Ovary (tissue), 9 donors: Measurements from ENCODE around the gene COL8A2. TPM values are rescaled to one million over a fixed set of nuclear protein-coding genes. Genes with fewer than 3 reads are reported as not detected.

Experiments
- DNase-seq, 5 donors: peaks; one replicate each; pipeline ENCODE4 v3.0.0-alpha.2; 2019 to 2020
- H3K27ac ChIP-seq, 2 donors: fragments of 200-600 bp; one replicate each; pipeline versions ENCODE4 v1.5.1 to v1.8.0; 2019 to 2022
- H3K27me3 ChIP-seq: fragments of 200-600 bp; one replicate; pipeline ENCODE4 v1.8.0; 2022
- H3K36me3 ChIP-seq: fragments of 200-600 bp; sonication (generic); one replicate; pipeline ENCODE4 v1.5.1; 2019
- H3K4me1 ChIP-seq: one replicate; pipeline ENCODE4 v1.8.1; 2013; ENCODE audit warnings: mild to moderate bottlenecking, moderate library complexity; ENCODE audit not compliant: insufficient read depth
- H3K4me3 ChIP-seq: fragments of 200-600 bp; sonication (generic); one replicate; pipeline ENCODE4 v1.5.1; 2017
- H3K9me3 ChIP-seq, 2 donors: fragments of 200-600 bp in 1 of 2; sonication (generic) in 1 of 2; one replicate each; pipeline versions ENCODE4 v1.5.1 to v1.8.1; 2013 to 2019; ENCODE audit warnings: mild to moderate bottlenecking in 1 of 2, moderate library complexity in 1 of 2
- EP300 ChIP-seq: sonication (generic); formaldehyde crosslinking; IDR thresholded peaks from one replicate; pipeline ENCODE4 v1.6.1; 2017; ENCODE audit warnings: antibody characterized with exemption
- POLR2A ChIP-seq: fragments of 450-650 bp; IDR thresholded peaks from one replicate; pipeline ENCODE4 v1.6.1; 2017; ENCODE audit warnings: antibody characterized with exemption, mild to moderate bottlenecking, moderate library complexity
- WGBS, 3 donors: extraction: QIAGEN DNeasy Blood & Tissue Kit in 1 of 3; methylation state at CpG; one replicate each; pipeline versions ENCODE4 v1.1.5 to v1.1.7; 2013 to 2017; 5-methylcytosine and 5-hydroxymethylcytosine counted together
- intact Hi-C, 4 donors: fragments of 100-400 bp; cut with DNase I; formaldehyde crosslinking; loops; one replicate each; pipeline versions ENCODE4 v1.11.0 to v1.15.1; 2022 to 2023
- polyA plus RNA-seq, 2 donors: library from polyadenylated mRNA; stranded (reverse); fragments of 200-250 nt in 1 of 2; fragments of 350-450 nt in 1 of 2; fragmentation: Illumina TruSeq in 1 of 2; extraction: RNeasy Lipid Tissue Mini Kit (QIAGEN cat#74804) in 1 of 2; gene quantifications; one replicate each; pipeline ENCODE4 v1.2.3, GENCODE V29; 2013 to 2014
- total RNA-seq, 7 donors: library from RNA; depleted of rRNA in 2 of 7; stranded (reverse); fragments of >200 nt in 2 of 7; fragmentation: NEBNext Ultra II Directional in 3 of 7; extraction: Animal tissue kit (Norgen Biotek cat#: 25700) in 3 of 7; gene quantifications; one replicate each; pipeline versions ENCODE4 v1.1.0 to v1.2.4, GENCODE V29; 2016 to 2023
- TF ChIP-seq, protein P1 (sequence below), 3 donors: fragments of 450-650 bp in 2 of 3; fragments of 200-600 bp in 1 of 3; IDR thresholded peaks; one replicate each; pipeline versions ENCODE4 v1.5.1 to v1.8.0; 2016 to 2022; ENCODE audit warnings: antibody characterized with exemption in 3 of 3, mild to moderate bottlenecking in 1 of 3
- donor health status: DM: no; HTN: no; CAD: no; lungs with moderate emphysema.
- donor health status: DM: no; HTN: no; CAD: no.
- donor health status: Bipolar disorder and iron deficiency.
- donor health status: DM: yes; HTN: yes; CAD: no.
- donor health status: DM: no; HTN: no; CAD: no.
- donor health status: DM: yes; HTN: yes; CAD: no.

Gene COL8A2
- total and polyA plus RNA-seq, 9 donors: 2.3 to 6.2 (median 4.1) TPM

DNA sequence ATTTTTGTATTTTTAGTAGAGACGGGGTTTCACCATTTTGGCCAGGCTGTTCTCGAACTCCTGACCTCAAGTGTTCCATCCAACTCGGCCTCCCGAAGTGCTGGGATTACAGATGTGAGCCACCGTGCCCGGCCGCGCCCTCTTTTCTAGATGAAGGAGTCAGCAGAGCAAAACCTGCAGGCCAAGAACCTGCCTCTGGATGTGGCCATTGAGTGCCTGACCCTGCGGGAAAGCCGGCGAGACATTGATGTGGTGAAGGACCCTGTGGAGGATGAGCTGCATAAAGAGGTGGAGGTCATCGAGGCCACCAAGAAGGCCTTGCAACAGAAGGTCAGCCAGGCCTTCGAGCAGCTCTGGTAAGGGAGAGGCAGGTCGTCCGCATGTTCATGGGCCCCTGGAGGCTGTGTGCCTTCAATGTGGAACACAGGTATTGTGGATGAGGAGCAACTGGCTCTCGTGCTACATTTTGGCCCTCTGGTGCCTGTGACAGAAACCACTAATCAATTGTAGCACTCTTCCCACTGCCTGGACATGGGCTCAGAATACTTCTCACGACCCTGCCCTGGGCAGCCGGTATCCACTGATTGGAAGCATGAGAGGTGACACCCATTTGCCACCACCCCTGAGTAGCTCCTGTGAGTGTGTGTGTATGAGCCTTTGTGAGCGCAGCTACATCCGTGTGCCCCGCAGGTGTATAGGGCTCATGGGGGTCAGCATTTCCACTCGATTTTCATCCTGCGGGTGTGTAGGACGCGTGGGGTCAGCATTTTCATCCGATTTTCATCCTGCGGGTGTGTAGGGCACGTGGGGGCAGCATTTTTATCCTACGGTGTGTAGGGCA is 39.1 kb downstream of the COL8A2 start:
- H3K9me3 ChIP-seq: no peaks in the 10 kb centered on the region
- H3K4me3 ChIP-seq: no peak overlapping the region
- TF ChIP-seq POLR2A: no peak
- TF ChIP-seq, protein P1, sequence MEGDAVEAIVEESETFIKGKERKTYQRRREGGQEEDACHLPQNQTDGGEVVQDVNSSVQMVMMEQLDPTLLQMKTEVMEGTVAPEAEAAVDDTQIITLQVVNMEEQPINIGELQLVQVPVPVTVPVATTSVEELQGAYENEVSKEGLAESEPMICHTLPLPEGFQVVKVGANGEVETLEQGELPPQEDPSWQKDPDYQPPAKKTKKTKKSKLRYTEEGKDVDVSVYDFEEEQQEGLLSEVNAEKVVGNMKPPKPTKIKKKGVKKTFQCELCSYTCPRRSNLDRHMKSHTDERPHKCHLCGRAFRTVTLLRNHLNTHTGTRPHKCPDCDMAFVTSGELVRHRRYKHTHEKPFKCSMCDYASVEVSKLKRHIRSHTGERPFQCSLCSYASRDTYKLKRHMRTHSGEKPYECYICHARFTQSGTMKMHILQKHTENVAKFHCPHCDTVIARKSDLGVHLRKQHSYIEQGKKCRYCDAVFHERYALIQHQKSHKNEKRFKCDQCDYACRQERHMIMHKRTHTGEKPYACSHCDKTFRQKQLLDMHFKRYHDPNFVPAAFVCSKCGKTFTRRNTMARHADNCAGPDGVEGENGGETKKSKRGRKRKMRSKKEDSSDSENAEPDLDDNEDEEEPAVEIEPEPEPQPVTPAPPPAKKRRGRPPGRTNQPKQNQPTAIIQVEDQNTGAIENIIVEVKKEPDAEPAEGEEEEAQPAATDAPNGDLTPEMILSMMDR (IDR thresholded peaks at IDR 0.05): no peak
- no peak for TF ChIP-seq EP300
- H3K36me3 ChIP-seq: no peaks in the 10 kb centered on the region
- no peaks in the 10 kb centered on the region for H3K27me3 ChIP-seq
- intact Hi-C loops: loop anchor here in 1 of 4 donors (5.0 kb wide), 1 partner anchor 204 kb away; the partner anchor contains the start of gene AGO1
- WGBS, 3 donors: 90 to 91% (median 91%) methylated on average over 26 to 29 of the region's 29 CpGs
- no peak overlapping the region for H3K27ac ChIP-seq
- peaks cover 11% of the 10 kb centered on the region for H3K4me1 ChIP-seq
- no peak for DNase-seq

GRCh38 chr1:36085126-36085525 is 39.9 kb downstream of the COL8A2 start:
- WGBS, 3 donors: 88 to 91% (median 91%) methylated on average over 9 of the region's 9 CpGs
- Histone ChIP-seq H3K9me3 (no peaks in the 10 kb centered on the region), H3K4me3 (no peak overlapping the region), H3K36me3 (no peaks in the 10 kb centered on the region), H3K27ac (no peak overlapping the region), H3K4me1 (peaks cover 11% of the 10 kb centered on the region), H3K27me3 (no peaks in the 10 kb centered on the region)
- TF ChIP-seq, protein P1 (IDR thresholded peaks at IDR 0.05): no peak
- TF ChIP-seq EP300 (no peak), POLR2A (no peak)
- DNase-seq: no peak
- intact Hi-C loops: loop anchor here in 1 of 4 donors (5.0 kb wide), 1 partner anchor 203 kb away; the partner anchor contains the start of gene AGO1

- intact Hi-C loops: loop anchor here in 1 of 4 donors (5.0 kb wide), 1 partner anchor 202 kb away; the partner anchor contains the start of gene AGO1
- H3K27ac ChIP-seq: no peak overlapping the region
- WGBS, 3 donors: 45 to 53% (median 51%) methylated on average over 19 of the region's 19 CpGs
Measured at GRCh38 chr1:36084497-36085115, 40.4 kb downstream of the COL8A2 start.

More at GRCh38 chr1:36084497-36085115, 40.4 kb downstream of the COL8A2 start:
- DNase-seq: no peak
- H3K4me1 ChIP-seq: peaks cover 8% of the 10 kb centered on the region
- TF ChIP-seq EP300 (no peak), POLR2A (no peak)
- TF ChIP-seq, protein P1 (IDR thresholded peaks at IDR 0.05): no peak
- H3K27me3 ChIP-seq: no peaks in the 10 kb centered on the region
- no peaks in the 10 kb centered on the region for H3K9me3 ChIP-seq
- no peaks in the 10 kb centered on the region for H3K36me3 ChIP-seq
- H3K4me3 ChIP-seq: peak overlapping the region; percentile 34
